Left lung (tissue), 10 donors: ENCODE data around the gene PRSS38. TPM values are rescaled to one million over a fixed set of nuclear protein-coding genes. Genes with fewer than 3 reads are reported as not detected.

Experiments
- ATAC-seq: fragments of 200-7000 bp; cut with Tn5 transposase; one replicate; pipeline ENCODE4 v1.9.1; 2020; ENCODE audit warnings: moderate library complexity
- DNase-seq, 4 donors: peaks; one replicate each; pipeline ENCODE4 v3.0.0-alpha.2; 2013 to 2020
- H3K27ac ChIP-seq, 2 donors: fragments of 200-600 bp; sonication (generic) in 1 of 2; one replicate each; pipeline versions ENCODE4 v1.5.0 to v1.8.0; 2020 to 2021
- H3K27me3 ChIP-seq, 2 donors: fragments of 200-600 bp; sonication (generic) in 1 of 2; one replicate each; pipeline versions ENCODE4 v1.5.0 to v1.8.0; 2020 to 2021
- H3K36me3 ChIP-seq, 2 donors: fragments of 200-600 bp; sonication (generic) in 1 of 2; one replicate each; pipeline versions ENCODE4 v1.5.0 to v1.8.0; 2020 to 2021
- H3K4me1 ChIP-seq, 2 donors: fragments of 200-600 bp; one replicate each; pipeline ENCODE4 v1.8.0; 2021
- H3K4me3 ChIP-seq, 2 donors: fragments of 200-600 bp; sonication (generic) in 1 of 2; one replicate each; pipeline versions ENCODE4 v1.5.0 to v1.8.0; 2020 to 2021; ENCODE audit warnings: mild to moderate bottlenecking in 1 of 2
- H3K9me3 ChIP-seq, 2 donors: fragments of 200-600 bp; sonication (generic) in 1 of 2; one replicate each; pipeline versions ENCODE4 v1.5.0 to v1.8.0; 2020 to 2021
- intact Hi-C, 2 donors: fragments of 100-400 bp; cut with DNase I; formaldehyde crosslinking; loops; one replicate each; pipeline versions ENCODE4 v1.11.2 to v1.14.2; 2022
- polyA plus RNA-seq, 6 donors: library from polyadenylated mRNA; unstranded; fragments of 120-200 nt; gene quantifications; one replicate each; pipeline ENCODE4 v1.2.1, GENCODE V29; 2013; ENCODE audit not compliant: insufficient read length in 6 of 6
- total RNA-seq, 2 donors: library from RNA; stranded (reverse); fragmentation: NEBNext Ultra II Directional; extraction: Animal tissue kit (Norgen Biotek cat#: 25700); gene quantifications; one replicate each; pipeline ENCODE4 v1.2.1, GENCODE V29; 2021
- TF ChIP-seq, protein P1 (sequence below), 2 donors: fragments of 200-600 bp; sonication (generic) in 1 of 2; IDR thresholded peaks; one replicate each; pipeline versions ENCODE4 v1.5.0 to v1.8.0; 2021; ENCODE audit warnings: antibody characterized with exemption in 2 of 2
- donor health status: DM: no; HTN: yes; CAD: no.
- donor health status: DM: no; HTN: no; CAD: no.

PRSS38 gene
- total and polyA plus RNA-seq, 8 donors: not detected

DNA sequence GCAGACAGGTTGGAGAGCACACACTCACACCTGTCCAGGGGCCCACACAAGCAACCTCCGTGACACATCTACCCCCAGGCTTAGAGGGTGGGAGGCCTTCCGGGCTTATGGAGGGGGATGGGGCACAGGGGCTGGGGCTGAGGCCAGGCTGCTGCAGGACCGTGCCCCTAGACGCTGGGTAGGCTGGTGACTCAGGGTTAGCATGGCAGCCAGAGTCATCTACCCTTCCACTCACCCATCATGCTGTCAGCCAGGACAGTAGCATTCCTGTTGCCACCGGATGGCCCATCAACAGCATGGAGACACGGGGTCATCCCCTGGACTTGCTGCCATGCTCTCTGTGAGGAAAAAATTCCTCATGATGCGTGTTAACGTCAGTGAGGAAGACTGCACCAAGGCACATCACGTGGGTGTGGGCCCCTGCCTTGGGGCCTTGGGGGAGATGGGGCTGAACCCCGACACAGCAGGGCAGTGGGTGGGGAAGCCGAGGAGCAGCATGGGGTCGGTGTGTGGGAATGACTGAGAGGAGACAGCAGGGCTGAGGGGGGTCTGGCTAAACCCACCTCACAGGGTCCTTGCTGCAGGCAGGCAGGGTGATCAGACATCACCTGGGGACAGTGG, 79.5 kb downstream of the PRSS38 start:
- no peaks in the 10 kb centered on the region for H3K4me1 ChIP-seq
- H3K27ac ChIP-seq: no peak overlapping the region
- DNase-seq (peak in 2 of 4 donors; percentile 24 to 51), ATAC-seq (no peak)
- intact Hi-C loops: no loop called here
- H3K36me3 ChIP-seq: no peaks in the 10 kb centered on the region
- H3K4me3 ChIP-seq: no peak overlapping the region
- H3K27me3 ChIP-seq: no peaks in the 10 kb centered on the region
- H3K9me3 ChIP-seq: no peaks in the 10 kb centered on the region
- TF ChIP-seq, protein P1, sequence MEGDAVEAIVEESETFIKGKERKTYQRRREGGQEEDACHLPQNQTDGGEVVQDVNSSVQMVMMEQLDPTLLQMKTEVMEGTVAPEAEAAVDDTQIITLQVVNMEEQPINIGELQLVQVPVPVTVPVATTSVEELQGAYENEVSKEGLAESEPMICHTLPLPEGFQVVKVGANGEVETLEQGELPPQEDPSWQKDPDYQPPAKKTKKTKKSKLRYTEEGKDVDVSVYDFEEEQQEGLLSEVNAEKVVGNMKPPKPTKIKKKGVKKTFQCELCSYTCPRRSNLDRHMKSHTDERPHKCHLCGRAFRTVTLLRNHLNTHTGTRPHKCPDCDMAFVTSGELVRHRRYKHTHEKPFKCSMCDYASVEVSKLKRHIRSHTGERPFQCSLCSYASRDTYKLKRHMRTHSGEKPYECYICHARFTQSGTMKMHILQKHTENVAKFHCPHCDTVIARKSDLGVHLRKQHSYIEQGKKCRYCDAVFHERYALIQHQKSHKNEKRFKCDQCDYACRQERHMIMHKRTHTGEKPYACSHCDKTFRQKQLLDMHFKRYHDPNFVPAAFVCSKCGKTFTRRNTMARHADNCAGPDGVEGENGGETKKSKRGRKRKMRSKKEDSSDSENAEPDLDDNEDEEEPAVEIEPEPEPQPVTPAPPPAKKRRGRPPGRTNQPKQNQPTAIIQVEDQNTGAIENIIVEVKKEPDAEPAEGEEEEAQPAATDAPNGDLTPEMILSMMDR (IDR thresholded peaks at IDR 0.05): no peak

Other genes starting within 250 kb of the PRSS38 start
- 10 to 100 TPM; 13.4 to 16.1 TPM for gene JMJD4, start 80.4 kb upstream of the PRSS38 start, total RNA-seq
- 10 to 100 TPM; 15.0 to 18.6 (median 17.8) TPM for gene JMJD4, start 80.4 kb upstream of the PRSS38 start, polyA plus RNA-seq
- gene SNAP47, start 80.2 kb upstream of the PRSS38 start, total RNA-seq: 10 to 100 TPM; 24.5 to 29.7 TPM
- 10 to 100 TPM; 40.0 to 44.9 (median 41.5) TPM for gene SNAP47, start 80.2 kb upstream of the PRSS38 start, polyA plus RNA-seq
- 1 to 10 TPM; 4.6 to 8.5 TPM for gene WNT9A, start 132.3 kb downstream of the PRSS38 start, total RNA-seq
- gene WNT9A, start 132.3 kb downstream of the PRSS38 start, polyA plus RNA-seq: 1 to 10 TPM; 2.1 to 3.4 (median 2.8) TPM
- gene WNT3A, start 191.3 kb downstream of the PRSS38 start, total RNA-seq: 1 to 10 TPM in 1 of 2 donors, under 1 TPM in 1; 0.96 to 1.5 TPM
- under 1 TPM in 4 of 6 donors, not detected in 2; 0.06 to 0.14 (median 0.08) TPM for gene WNT3A, start 191.3 kb downstream of the PRSS38 start, polyA plus RNA-seq